ENCODE results near the gene GLA. TPM values are rescaled to one million over a fixed set of nuclear protein-coding genes. Genes with fewer than 3 reads are reported as not detected.

GLA gene
- total and polyA plus RNA-seq, 2 of the 13 experiments (the other 11 are each of a cell fraction or from before 2014, with no cell fraction given), result 31.4 to 59.3 TPM

DNA sequence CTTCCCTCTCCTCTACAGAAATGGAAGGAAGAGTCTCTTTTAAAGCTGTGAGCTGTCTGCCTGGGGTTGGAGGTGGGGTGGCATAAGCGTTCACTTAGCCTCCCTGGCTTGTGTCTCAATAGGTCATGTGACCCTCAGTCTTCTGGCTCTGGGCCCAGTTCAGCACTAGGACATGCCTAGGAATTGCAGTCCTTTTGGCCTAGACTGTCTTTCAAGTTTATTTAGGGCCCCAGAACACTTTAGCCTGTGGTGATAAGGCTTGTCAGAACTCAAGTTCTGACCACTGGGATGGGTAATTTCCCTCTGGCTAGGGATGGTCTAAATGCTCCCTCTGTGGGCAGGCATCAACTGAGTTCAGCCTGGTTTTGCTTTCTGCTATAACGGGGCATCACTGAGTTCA is 43.2 kb upstream of the GLA start:
- BruUV-seq (replicated peaks), result no TSS peak
- no peak for ATAC-seq
- DNase-seq (ENCODE audit: low spot score), result no peak

More for the DNA sequence above, 43.2 kb upstream of the GLA start:
- WGBS (ENCODE audit: low lambda C conversion rate), result 0% methylated on average over 1 of the region's 2 CpGs
- Histone ChIP-seq H3K27ac (ENCODE audit: extremely low read length, insufficient read depth, low read length) (no peak overlapping the region), H3K9ac (ENCODE audit: insufficient read depth, low read depth, low read length) (no peak overlapping the region), H3K36me3 (replicated peaks in 1 of 2; ENCODE audit: control insufficient read depth in 1 of 2, insufficient read depth in 2 of 2, low read length in 2 of 2) (no peaks in the 10 kb centered on the region), H3K9me3 (ENCODE audit: low read length) (no peaks in the 10 kb centered on the region), H4K20me1 (ENCODE audit: insufficient read depth, low read length) (no peaks in the 10 kb centered on the region), H3K4me3 (replicated peaks in 1 of 3; ENCODE audit: insufficient read depth in 1 of 3, low read depth in 2 of 3, low read length in 3 of 3) (no peak overlapping the region), H3K4me2 (ENCODE audit: low read depth, low read length) (no peak overlapping the region), H3K27me3 (ENCODE audit: control insufficient read depth in 1 of 2, insufficient read depth in 2 of 2, low read length in 2 of 2) (no peaks in the 10 kb centered on the region), H3K79me2 (ENCODE audit: insufficient read depth, low read length) (no peaks in the 10 kb centered on the region), H3K4me1 (ENCODE audit: insufficient read depth, low read length) (no peaks in the 10 kb centered on the region), H2AFZ (ENCODE audit: low read length) (no peak overlapping the region)
- ChIA-PET CTCF (ENCODE audit: low intra/inter-chr PET ratio, low total read pairs) (no interaction called here), POLR2A (no interaction called here)
- intact Hi-C loops (cut with micrococcal nuclease; ENCODE audit: unreplicated experiment), result no loop called here
- TF ChIP-seq ZNF143 (CRISPR knock-in tag; IDR thresholded peaks at IDR 0.05) (no peak), NFE2L2 (IDR thresholded peaks at IDR 0.05; ENCODE audit: low read length) (no peak), TP53 (CRISPR knock-in tag; conservative IDR thresholded peaks at IDR 0.05) (no peak), SAFB2 (CRISPR knock-in tag; IDR thresholded peaks at IDR 0.05; ENCODE audit: borderline replicate concordance, low read depth) (no peak), MYNN (CRISPR knock-in tag; IDR thresholded peaks at IDR 0.05; ENCODE audit: low read depth) (no peak), MAF1 (CRISPR knock-in tag; IDR thresholded peaks at IDR 0.05; ENCODE audit: borderline replicate concordance) (no peak), ZSCAN20 (CRISPR knock-in tag; IDR thresholded peaks at IDR 0.05; ENCODE audit: borderline replicate concordance) (no peak), DMAP1 (CRISPR knock-in tag; IDR thresholded peaks at IDR 0.05) (no peak), ATRX (CRISPR knock-in tag; IDR thresholded peaks at IDR 0.05; ENCODE audit: borderline replicate concordance) (no peak), ZNF329 (CRISPR knock-in tag; IDR thresholded peaks at IDR 0.05; ENCODE audit: low read depth) (no peak), KLF15 (CRISPR knock-in tag; IDR thresholded peaks at IDR 0.05; ENCODE audit: borderline replicate concordance) (no peak)
- TF ChIP-seq, protein P1, sequence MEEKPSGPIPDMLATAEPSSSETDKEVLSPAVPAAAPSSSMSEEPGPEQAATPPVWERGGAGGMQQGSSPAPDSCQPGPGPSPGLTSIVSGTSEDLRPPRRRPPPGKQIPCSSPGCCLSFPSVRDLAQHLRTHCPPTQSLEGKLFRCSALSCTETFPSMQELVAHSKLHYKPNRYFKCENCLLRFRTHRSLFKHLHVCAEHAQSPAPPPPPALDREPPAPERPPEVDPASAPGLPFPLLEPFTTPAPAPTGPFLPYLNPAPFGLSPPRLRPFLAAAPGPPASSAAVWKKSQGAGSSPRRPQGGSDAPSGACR (CRISPR knock-in tag; IDR thresholded peaks at IDR 0.05), result no peak
- TF ChIP-seq, protein P2, sequence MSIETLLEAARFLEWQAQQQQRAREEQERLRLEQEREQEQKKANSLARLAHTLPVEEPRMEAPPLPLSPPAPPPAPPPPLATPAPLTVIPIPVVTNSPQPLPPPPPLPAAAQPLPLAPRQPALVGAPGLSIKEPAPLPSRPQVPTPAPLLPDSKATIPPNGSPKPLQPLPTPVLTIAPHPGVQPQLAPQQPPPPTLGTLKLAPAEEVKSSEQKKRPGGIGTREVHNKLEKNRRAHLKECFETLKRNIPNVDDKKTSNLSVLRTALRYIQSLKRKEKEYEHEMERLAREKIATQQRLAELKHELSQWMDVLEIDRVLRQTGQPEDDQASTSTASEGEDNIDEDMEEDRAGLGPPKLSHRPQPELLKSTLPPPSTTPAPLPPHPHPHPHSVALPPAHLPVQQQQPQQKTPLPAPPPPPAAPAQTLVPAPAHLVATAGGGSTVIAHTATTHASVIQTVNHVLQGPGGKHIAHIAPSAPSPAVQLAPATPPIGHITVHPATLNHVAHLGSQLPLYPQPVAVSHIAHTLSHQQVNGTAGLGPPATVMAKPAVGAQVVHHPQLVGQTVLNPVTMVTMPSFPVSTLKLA (IDR thresholded peaks at IDR 0.05), result no peak
- TF ChIP-seq, protein P3, sequence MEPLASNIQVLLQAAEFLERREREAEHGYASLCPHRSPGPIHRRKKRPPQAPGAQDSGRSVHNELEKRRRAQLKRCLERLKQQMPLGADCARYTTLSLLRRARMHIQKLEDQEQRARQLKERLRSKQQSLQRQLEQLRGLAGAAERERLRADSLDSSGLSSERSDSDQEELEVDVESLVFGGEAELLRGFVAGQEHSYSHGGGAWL (CRISPR knock-in tag; IDR thresholded peaks at IDR 0.05), result no peak
- TF ChIP-seq, protein P4, sequence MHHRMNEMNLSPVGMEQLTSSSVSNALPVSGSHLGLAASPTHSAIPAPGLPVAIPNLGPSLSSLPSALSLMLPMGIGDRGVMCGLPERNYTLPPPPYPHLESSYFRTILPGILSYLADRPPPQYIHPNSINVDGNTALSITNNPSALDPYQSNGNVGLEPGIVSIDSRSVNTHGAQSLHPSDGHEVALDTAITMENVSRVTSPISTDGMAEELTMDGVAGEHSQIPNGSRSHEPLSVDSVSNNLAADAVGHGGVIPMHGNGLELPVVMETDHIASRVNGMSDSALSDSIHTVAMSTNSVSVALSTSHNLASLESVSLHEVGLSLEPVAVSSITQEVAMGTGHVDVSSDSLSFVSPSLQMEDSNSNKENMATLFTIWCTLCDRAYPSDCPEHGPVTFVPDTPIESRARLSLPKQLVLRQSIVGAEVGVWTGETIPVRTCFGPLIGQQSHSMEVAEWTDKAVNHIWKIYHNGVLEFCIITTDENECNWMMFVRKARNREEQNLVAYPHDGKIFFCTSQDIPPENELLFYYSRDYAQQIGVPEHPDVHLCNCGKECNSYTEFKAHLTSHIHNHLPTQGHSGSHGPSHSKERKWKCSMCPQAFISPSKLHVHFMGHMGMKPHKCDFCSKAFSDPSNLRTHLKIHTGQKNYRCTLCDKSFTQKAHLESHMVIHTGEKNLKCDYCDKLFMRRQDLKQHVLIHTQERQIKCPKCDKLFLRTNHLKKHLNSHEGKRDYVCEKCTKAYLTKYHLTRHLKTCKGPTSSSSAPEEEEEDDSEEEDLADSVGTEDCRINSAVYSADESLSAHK (CRISPR knock-in tag; IDR thresholded peaks at IDR 0.05; ENCODE audit: borderline replicate concordance), result no peak
- in situ Hi-C loops (cut with HindIII; ENCODE audit: extremely low pct_ligation_motif_present, low pct_unique_long_range_greater_than_20kb), result no loop called here
- FAIRE-seq, result no peak

Data from HepG2 (cell line).